ENCODE data around the gene PCDHB9.
"Not testable (repeated sequence)": the region's sequence is repeated elsewhere in the genome, so short reads cannot be mapped to it uniquely, and the experiment has no call there.

DNA sequence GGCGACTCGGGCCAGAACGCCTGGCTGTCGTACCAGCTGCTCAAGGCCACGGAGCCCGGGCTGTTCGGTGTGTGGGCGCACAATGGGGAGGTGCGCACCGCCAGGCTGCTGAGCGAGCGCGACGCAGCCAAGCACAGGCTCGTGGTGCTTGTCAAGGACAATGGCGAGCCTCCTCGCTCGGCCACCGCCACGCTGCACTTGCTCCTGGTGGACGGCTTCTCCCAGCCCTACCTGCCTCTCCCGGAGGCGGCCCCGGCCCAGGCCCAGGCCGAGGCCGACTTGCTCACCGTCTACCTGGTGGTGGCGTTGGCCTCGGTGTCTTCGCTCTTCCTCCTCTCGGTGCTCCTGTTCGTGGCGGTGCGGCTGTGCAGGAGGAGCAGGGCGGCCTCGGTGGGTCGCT, 7.4 kb downstream of the PCDHB9 start:
- TF ChIP-seq, protein P1, sequence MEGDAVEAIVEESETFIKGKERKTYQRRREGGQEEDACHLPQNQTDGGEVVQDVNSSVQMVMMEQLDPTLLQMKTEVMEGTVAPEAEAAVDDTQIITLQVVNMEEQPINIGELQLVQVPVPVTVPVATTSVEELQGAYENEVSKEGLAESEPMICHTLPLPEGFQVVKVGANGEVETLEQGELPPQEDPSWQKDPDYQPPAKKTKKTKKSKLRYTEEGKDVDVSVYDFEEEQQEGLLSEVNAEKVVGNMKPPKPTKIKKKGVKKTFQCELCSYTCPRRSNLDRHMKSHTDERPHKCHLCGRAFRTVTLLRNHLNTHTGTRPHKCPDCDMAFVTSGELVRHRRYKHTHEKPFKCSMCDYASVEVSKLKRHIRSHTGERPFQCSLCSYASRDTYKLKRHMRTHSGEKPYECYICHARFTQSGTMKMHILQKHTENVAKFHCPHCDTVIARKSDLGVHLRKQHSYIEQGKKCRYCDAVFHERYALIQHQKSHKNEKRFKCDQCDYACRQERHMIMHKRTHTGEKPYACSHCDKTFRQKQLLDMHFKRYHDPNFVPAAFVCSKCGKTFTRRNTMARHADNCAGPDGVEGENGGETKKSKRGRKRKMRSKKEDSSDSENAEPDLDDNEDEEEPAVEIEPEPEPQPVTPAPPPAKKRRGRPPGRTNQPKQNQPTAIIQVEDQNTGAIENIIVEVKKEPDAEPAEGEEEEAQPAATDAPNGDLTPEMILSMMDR (IDR thresholded peaks at IDR 0.05): not testable (repeated sequence)
- TF ChIP-seq EZH2 (IDR thresholded peaks at IDR 0.05; ENCODE audit: borderline replicate concordance, insufficient read depth, low read depth, low read length, poor library complexity, severe bottlenecking): not testable (repeated sequence)

All from B cell (primary cell).